Uterus (tissue), 2 donors: ENCODE measurements around the gene TM9SF2.
"Not testable (repeated sequence)": the region's sequence is repeated elsewhere in the genome, so short reads cannot be mapped to it uniquely, and the experiment has no call there.

Source experiments
- CTCF ChIP-seq, 4 experiments: fragments of 200-600 bp in 2 of 4; fragments of 450-650 bp in 2 of 4; sonication (generic) in 2 of 4; IDR thresholded peaks; one replicate each; pipeline ENCODE4 v1.5.1; 2016 to 2019; ENCODE audit warnings: antibody characterized with exemption in 4 of 4, mild to moderate bottlenecking in 2 of 4, moderate library complexity in 1 of 4
- POLR2A ChIP-seq, 2 donors: fragments of 450-650 bp; IDR thresholded peaks; one replicate each; pipeline ENCODE4 v1.6.1; 2016; ENCODE audit warnings: antibody characterized with exemption in 2 of 2, mild to moderate bottlenecking in 1 of 2, moderate library complexity in 1 of 2

GRCh38 chr13:99568901-99569300 is 67.6 kb downstream of the TM9SF2 start:
- TF ChIP-seq CTCF, POLR2A (IDR thresholded peaks at IDR 0.05): not testable (repeated sequence)
